H1 (cell line): ENCODE measurements around the gene NETO1. TPM values are rescaled to one million over a fixed set of nuclear protein-coding genes. Genes with fewer than 3 reads are reported as not detected.

Source experiments
- CHD1 ChIP-seq: IDR thresholded peaks from 2 replicates; pipeline ENCODE4 v1.6.1; 2012; ENCODE audit warnings: low read depth, low read length, improper control_type of control experiment
- SP4 ChIP-seq: IDR thresholded peaks from 2 replicates; pipeline ENCODE4 v1.6.1; 2012; ENCODE audit warnings: low read length, inconsistent platforms
- polyA plus RNA-seq, 7 experiments: library from polyadenylated mRNA; depleted of rRNA in 3 of 7; stranded (reverse) in 5 of 7; unstranded in 2 of 7; fragments of >200 nt in 5 of 7; fragments of 200-250 nt in 2 of 7; gene quantifications; 1 replicate in 5 of 7; 2 replicates in 1 of 7; 4 replicates in 1 of 7; pipeline versions ENCODE4 v1.2.1 to v1.2.3, GENCODE V29; 2011 to 2013; ENCODE audit warnings: missing spikeins in 2 of 7, mixed read lengths in 2 of 7
- total RNA-seq: library from RNA; stranded (reverse); fragmentation: NEBNext Ultra II Directional; extraction: Animal tissue kit (Norgen Biotek cat#: 25700); gene quantifications from 2 replicates; pipeline ENCODE4 v1.2.1, GENCODE V29; 2021

NETO1 gene
- total and polyA plus RNA-seq, 2 of the 8 experiments (the other 6 are each of a cell fraction or from before 2014, with no cell fraction given), result 3.0 to 19.3 TPM

DNA sequence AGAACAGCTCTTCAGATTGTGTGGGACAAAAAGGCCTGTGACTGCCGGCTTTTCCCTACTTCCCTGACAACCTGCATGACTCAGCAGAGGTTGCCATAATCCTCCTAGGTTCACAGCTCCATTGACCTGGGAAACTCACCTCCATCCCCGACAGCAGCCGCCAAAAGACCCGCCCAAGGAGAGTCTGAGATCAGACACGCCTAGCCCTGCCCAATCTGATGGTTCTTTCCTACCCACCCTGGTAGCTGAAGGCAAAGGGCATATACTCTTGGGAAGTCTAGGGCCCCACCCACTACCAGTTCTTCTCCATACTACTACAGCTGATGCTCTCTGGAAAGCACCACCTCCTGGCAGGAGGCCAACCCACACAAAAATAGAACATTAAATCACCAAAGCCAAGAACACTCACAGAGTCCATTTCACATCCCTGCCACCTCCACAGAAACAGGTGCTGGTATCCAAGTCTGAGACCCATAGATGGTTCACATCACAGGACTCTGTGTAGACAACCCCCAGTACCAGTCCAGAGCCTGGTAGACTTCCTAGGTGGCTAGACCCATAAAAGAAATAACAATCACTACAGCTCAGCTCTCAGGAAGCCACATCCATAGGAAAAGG lies 140.6 kb downstream of the NETO1 start (continued):
- no peak for TF ChIP-seq SP4
- no peak for TF ChIP-seq CHD1
- TF ChIP-seq, all 59 proteins: peak for 0
